Thoracic aorta (tissue), 2 donors: Measurements from ENCODE around the gene ULBP3. TPM values are rescaled to one million over a fixed set of nuclear protein-coding genes. Genes with fewer than 3 reads are reported as not detected.

Experiments
- ATAC-seq: fragments of 150-250 bp; one replicate; pipeline ENCODE4 v1.8.0; 2017; ENCODE audit warnings: low read depth; ENCODE audit not compliant: insufficient number of reproducible peaks, low FRiP score
- DNase-seq: peaks from one replicate; pipeline ENCODE4 v3.0.0-alpha.2; 2020; ENCODE audit warnings: low spot score
- H3K27ac ChIP-seq, 2 donors: fragments of 200-600 bp; sonication (generic); 1 replicate in 1 of 2; 2 replicates in 1 of 2; pipeline ENCODE4 v1.5.1; 2016; ENCODE audit warnings: mild to moderate bottlenecking in 2 of 2, moderate library complexity in 2 of 2
- H3K27me3 ChIP-seq: fragments of 200-600 bp; sonication (generic); replicated peaks from 2 replicates; pipeline ENCODE4 v1.6.0; 2016; ENCODE audit warnings: mild to moderate bottlenecking; ENCODE audit not compliant: insufficient read depth
- H3K36me3 ChIP-seq: fragments of 200-600 bp; sonication (generic); one replicate; pipeline ENCODE4 v1.5.1; 2016
- H3K4me1 ChIP-seq, 2 donors: fragments of 200-600 bp; sonication (generic); 1 replicate in 1 of 2; 2 replicates in 1 of 2; pipeline versions ENCODE4 v1.5.1 to v1.6.0; 2016; ENCODE audit warnings: low read depth in 2 of 2, mild to moderate bottlenecking in 1 of 2; ENCODE audit not compliant: control insufficient read depth in 1 of 2
- H3K4me3 ChIP-seq: fragments of 200-600 bp; sonication (generic); 2 replicates; pipeline ENCODE4 v1.5.1; 2016; ENCODE audit warnings: mild to moderate bottlenecking
- H3K9me3 ChIP-seq: fragments of 200-600 bp; sonication (generic); 2 replicates; pipeline ENCODE4 v1.5.1; 2016
- total RNA-seq, 2 donors: library from RNA; depleted of rRNA; stranded (reverse); fragments of >200 nt; gene quantifications; one replicate each; pipeline versions ENCODE4 v1.1.0 to v1.2.3, GENCODE V29; 2016
- TF ChIP-seq, protein P1 (sequence below): fragments of 200-600 bp; sonication (generic); IDR thresholded peaks from one replicate; pipeline ENCODE4 v1.5.1; 2019; ENCODE audit warnings: antibody characterized with exemption

ULBP3 gene
- total RNA-seq, 2 donors from 2014 or later, result 0.78 to 3.0 TPM

DNA sequence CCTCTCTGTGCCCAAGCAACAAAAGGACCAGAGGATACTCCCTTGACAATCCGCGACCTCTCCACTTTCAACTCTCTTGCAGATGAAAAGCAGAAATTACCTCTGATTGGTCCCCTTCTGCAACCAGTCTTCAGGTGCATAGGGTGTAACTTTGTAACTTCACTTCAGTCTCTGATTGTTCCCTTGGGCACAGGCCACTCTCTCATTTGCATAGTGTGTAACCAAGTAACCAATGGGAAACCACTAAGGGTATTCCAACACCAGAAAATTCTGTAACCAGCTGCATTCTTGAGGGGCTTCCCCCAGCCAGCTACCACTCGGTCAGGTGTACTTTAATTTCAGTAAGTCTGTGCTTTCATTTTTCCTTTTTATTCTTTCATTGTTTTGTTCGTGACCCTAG lies 39.2 kb downstream of the ULBP3 start:
- Histone ChIP-seq H3K4me1 (peaks cover 3 to 8% of the 10 kb centered on the region in 2 donors), H3K27me3 (peaks cover 8% of the 10 kb centered on the region), H3K36me3 (no peaks in the 10 kb centered on the region), H3K27ac (no peak overlapping the region), H3K4me3 (no peak overlapping the region), H3K9me3 (no peaks in the 10 kb centered on the region)
- TF ChIP-seq, protein P1, sequence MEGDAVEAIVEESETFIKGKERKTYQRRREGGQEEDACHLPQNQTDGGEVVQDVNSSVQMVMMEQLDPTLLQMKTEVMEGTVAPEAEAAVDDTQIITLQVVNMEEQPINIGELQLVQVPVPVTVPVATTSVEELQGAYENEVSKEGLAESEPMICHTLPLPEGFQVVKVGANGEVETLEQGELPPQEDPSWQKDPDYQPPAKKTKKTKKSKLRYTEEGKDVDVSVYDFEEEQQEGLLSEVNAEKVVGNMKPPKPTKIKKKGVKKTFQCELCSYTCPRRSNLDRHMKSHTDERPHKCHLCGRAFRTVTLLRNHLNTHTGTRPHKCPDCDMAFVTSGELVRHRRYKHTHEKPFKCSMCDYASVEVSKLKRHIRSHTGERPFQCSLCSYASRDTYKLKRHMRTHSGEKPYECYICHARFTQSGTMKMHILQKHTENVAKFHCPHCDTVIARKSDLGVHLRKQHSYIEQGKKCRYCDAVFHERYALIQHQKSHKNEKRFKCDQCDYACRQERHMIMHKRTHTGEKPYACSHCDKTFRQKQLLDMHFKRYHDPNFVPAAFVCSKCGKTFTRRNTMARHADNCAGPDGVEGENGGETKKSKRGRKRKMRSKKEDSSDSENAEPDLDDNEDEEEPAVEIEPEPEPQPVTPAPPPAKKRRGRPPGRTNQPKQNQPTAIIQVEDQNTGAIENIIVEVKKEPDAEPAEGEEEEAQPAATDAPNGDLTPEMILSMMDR, result no peak
- ATAC-seq (no peak), DNase-seq (no peak)

DNA sequence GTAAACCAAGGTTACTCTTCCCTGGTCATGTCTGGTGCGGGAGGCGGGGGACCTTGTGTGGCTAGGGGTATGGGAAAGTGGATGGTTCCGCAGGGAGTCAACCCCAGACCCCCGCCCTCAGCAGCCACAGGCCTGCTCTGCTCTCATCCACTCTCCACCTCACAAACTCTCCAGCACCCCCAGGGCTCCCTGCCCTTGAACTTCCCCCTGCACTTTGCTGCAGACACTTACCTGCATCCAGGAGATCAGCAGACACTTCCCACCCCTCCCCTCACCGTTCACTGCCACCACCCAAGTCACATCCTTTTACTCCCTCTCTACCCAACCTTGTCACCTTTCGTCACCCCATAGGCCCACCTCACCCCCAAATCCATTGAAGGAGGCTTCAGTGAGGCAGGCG lies 39.6 kb downstream of the ULBP3 start:
- ATAC-seq, result no peak
- Histone ChIP-seq H3K4me3 (no peak overlapping the region), H3K9me3 (no peaks in the 10 kb centered on the region), H3K27ac (no peak overlapping the region), H3K27me3 (peaks cover 8% of the 10 kb centered on the region), H3K4me1 (peaks cover 3 to 8% of the 10 kb centered on the region in 2 donors), H3K36me3 (no peaks in the 10 kb centered on the region)
- no peak for DNase-seq
- TF ChIP-seq, protein P1, result no peak

DNA sequence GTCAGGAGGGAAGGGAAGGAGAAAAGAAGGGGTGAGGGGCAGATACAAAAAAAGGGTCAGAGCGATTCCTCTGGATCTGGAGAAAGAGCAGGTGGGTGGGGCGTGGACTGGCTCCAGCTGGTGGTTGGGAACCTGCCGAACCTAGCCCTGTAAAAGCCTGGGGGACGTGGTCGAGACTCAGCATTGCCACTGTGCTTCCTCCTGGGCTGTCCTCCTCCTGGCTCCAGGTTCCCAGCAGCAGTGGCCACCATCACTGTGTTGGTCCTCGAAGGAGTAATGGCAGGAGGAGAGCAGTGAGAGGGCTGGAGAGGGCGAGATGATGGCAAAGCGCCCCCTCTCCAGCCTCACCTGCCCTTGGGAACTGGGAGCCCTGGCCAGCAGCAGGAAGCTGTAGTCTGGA lies 40.1 kb downstream of the ULBP3 start:
- Histone ChIP-seq H3K4me1 (peaks cover 3 to 8% of the 10 kb centered on the region in 2 donors), H3K27ac (no peak overlapping the region), H3K27me3 (peaks cover 8% of the 10 kb centered on the region), H3K36me3 (no peaks in the 10 kb centered on the region), H3K9me3 (no peaks in the 10 kb centered on the region), H3K4me3 (no peak overlapping the region)
- DNase-seq (no peak), ATAC-seq (no peak)
- TF ChIP-seq, protein P1, result no peak

DNA sequence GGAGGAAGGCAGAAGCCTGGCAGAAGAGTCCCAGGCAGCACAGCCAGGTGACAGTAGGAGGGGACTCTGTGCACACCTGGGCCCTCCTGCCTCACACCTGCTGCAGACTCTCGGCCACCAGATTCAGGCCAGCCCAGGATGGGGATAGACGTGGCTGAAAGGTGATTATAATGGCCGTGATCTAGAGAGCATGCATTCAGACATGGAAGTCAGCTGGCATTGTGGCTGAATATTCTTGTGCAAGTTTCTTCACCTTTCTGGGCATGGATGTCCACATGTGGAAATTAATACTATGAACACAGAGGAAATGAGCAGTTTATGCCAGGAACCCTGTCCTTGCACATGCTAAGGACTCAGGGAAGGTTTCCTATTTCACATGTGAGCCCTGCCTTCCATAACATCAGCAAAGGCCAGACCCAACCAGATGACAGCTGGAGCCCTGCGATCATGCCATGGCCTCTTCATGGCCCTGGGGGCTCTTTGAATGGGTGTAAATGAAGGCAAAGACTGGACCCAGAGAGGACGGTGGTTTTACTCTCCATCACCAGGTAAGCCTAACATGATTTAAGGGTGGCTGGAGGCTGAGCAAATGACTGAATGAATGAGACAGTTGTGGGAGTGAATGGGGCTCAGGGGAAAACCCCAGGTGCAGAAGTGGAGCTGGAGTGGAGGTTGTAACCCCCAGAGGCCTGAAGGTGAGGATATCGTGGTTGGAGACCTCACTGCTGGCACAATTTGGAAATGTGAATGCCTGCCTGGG lies 40.9 kb downstream of the ULBP3 start:
- Histone ChIP-seq H3K27me3 (peaks cover 8% of the 10 kb centered on the region), H3K27ac (no peak overlapping the region), H3K4me1 (peaks cover 3 to 8% of the 10 kb centered on the region in 2 donors), H3K4me3 (no peak overlapping the region), H3K36me3 (no peaks in the 10 kb centered on the region), H3K9me3 (no peaks in the 10 kb centered on the region)
- DNase-seq (no peak), ATAC-seq (no peak)
- TF ChIP-seq, protein P1, result no peak

DNA sequence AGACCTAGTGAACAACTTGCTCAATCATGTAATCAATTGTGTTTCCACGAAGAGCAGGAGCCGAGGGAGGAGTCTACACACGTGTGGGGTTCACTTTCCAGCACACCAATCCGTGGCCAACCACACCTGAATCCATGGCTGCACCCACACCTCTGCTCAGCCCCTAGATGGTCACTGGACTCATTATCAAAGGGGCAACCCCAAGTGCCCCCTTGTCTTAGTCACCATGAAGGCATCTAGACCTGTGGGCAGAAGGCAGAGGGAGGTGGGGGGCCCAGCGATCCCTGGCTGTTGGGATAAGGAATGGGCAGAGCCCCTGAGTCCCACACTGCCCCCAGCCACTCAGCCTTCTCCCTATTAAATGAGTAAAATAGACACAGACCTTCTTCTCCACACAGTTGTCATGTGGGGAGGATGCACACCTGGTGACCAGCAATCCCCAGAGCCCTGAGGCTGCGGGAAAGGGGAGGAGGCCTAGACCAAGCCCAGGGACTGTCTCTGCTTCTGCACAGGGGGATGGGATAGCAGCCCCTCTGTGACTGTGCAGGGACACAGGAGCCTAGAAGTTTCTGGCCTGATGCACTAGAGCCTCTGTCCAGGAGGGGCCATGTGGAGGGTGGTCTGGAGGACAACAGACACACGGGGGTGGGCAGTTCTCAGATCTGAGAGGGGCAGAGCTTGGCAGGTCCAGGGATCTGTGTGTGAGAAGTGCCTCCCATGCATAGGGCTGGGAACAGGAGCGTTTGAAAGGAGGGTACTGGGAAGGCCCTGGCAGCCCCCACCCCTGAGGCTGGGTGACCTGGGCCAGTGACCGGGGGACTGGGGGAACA lies 41.7 kb downstream of the ULBP3 start:
- no peak overlapping the region for H3K27ac ChIP-seq
- DNase-seq (no peak), ATAC-seq (no peak)
- H3K36me3 ChIP-seq, result no peaks in the 10 kb centered on the region
- peaks cover 8% of the 10 kb centered on the region for H3K27me3 ChIP-seq
- TF ChIP-seq, protein P1, result no peak
- no peak overlapping the region for H3K4me3 ChIP-seq
- H3K9me3 ChIP-seq, result no peaks in the 10 kb centered on the region
- peaks cover 3 to 8% of the 10 kb centered on the region in 2 donors for H3K4me1 ChIP-seq
